HG02623 (cell line): ENCODE results near the gene SLCO3A1.

Experiments
- ATAC-seq: cut with Tn5 transposase; IDR thresholded peaks from one replicate; pipeline ENCODE4 v1.9.1; 2021; ENCODE audit warnings: moderate library complexity; ENCODE audit not compliant: unreplicated experiment

Gene SLCO3A1

GRCh38 chr15:91909111-91909510 is 55.6 kb downstream of the SLCO3A1 start:
- no peak for ATAC-seq

GRCh38 chr15:91909574-91909973 is 56.1 kb downstream of the SLCO3A1 start:
- ATAC-seq: no peak

GRCh38 chr15:91911844-91912243 is 58.3 kb downstream of the SLCO3A1 start:
- no peak for ATAC-seq

- no peak for ATAC-seq
These were observed 58.8 kb downstream of the SLCO3A1 start for GRCh38 chr15:91912336-91912735.

- ATAC-seq: no peak
These were observed 60.1 kb downstream of the SLCO3A1 start for GRCh38 chr15:91913560-91913959.

- ATAC-seq: no peak
These were observed 62.1 kb downstream of the SLCO3A1 start for GRCh38 chr15:91915576-91915975.

GRCh38 chr15:91916051-91916450 is 62.5 kb downstream of the SLCO3A1 start:
- no peak for ATAC-seq

- no peak for ATAC-seq
These were observed 64.3 kb downstream of the SLCO3A1 start for GRCh38 chr15:91917686-91918360.

- no peak for ATAC-seq
These were observed 65.6 kb downstream of the SLCO3A1 start for GRCh38 chr15:91919014-91919534.

GRCh38 chr15:91921188-91921842 is 67.8 kb downstream of the SLCO3A1 start:
- no peak for ATAC-seq

GRCh38 chr15:91921843-91922198 is 68.3 kb downstream of the SLCO3A1 start:
- ATAC-seq: no peak

GRCh38 chr15:91922646-91923547 is 69.4 kb downstream of the SLCO3A1 start:
- ATAC-seq: no peak

GRCh38 chr15:91924183-91924582 is 70.7 kb downstream of the SLCO3A1 start:
- ATAC-seq: no peak

- ATAC-seq: no peak
These were observed 71.5 kb downstream of the SLCO3A1 start for GRCh38 chr15:91924837-91925495.

GRCh38 chr15:91925794-91926193 is 72.3 kb downstream of the SLCO3A1 start:
- no peak for ATAC-seq

- no peak for ATAC-seq
These were observed 73.4 kb downstream of the SLCO3A1 start for GRCh38 chr15:91926908-91927270.

- no peak for ATAC-seq
These were observed 74.1 kb downstream of the SLCO3A1 start for GRCh38 chr15:91927585-91927984.

- no peak for ATAC-seq
These were observed 75.2 kb downstream of the SLCO3A1 start for GRCh38 chr15:91928675-91929074.

GRCh38 chr15:91929509-91929908 is 76.0 kb downstream of the SLCO3A1 start:
- no peak for ATAC-seq

GRCh38 chr15:91930092-91930491 is 76.6 kb downstream of the SLCO3A1 start:
- no peak for ATAC-seq

GRCh38 chr15:91936182-91936775 is 82.8 kb downstream of the SLCO3A1 start:
- no peak for ATAC-seq
